Measurements from ENCODE around the gene NUTM2D.
"Not testable (repeated sequence)": the region's sequence is repeated elsewhere in the genome, so short reads cannot be mapped to it uniquely, and the experiment has no call there.

DNA sequence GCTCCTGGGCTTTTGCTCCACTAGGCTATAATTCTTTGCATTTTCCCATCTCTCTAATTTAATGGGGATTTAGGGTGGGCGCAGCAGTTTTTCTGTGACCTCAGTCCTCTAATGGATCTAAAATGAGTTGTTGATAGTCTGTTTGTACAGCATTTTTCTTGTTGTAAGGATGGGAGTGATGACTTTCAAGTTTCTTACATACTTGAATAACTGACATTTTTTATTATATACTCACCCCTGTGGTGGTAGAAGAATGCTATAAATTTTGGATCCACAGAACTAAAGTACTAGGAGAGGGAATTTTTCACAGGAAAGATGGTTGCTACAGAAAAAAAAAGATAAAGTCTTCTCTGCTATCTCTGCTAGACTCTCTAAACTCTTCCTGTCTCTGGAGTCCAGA, 29.6 kb upstream of the NUTM2D start:
- TF ChIP-seq, protein P1, sequence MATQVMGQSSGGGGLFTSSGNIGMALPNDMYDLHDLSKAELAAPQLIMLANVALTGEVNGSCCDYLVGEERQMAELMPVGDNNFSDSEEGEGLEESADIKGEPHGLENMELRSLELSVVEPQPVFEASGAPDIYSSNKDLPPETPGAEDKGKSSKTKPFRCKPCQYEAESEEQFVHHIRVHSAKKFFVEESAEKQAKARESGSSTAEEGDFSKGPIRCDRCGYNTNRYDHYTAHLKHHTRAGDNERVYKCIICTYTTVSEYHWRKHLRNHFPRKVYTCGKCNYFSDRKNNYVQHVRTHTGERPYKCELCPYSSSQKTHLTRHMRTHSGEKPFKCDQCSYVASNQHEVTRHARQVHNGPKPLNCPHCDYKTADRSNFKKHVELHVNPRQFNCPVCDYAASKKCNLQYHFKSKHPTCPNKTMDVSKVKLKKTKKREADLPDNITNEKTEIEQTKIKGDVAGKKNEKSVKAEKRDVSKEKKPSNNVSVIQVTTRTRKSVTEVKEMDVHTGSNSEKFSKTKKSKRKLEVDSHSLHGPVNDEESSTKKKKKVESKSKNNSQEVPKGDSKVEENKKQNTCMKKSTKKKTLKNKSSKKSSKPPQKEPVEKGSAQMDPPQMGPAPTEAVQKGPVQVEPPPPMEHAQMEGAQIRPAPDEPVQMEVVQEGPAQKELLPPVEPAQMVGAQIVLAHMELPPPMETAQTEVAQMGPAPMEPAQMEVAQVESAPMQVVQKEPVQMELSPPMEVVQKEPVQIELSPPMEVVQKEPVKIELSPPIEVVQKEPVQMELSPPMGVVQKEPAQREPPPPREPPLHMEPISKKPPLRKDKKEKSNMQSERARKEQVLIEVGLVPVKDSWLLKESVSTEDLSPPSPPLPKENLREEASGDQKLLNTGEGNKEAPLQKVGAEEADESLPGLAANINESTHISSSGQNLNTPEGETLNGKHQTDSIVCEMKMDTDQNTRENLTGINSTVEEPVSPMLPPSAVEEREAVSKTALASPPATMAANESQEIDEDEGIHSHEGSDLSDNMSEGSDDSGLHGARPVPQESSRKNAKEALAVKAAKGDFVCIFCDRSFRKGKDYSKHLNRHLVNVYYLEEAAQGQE (IDR thresholded peaks at IDR 0.05; ENCODE audit: low read depth, low read length), result not testable (repeated sequence)
- TF ChIP-seq CTCF (IDR thresholded peaks at IDR 0.05); SMC3 (IDR thresholded peaks at IDR 0.05; ENCODE audit: low read depth, low read length); ELF1 (IDR thresholded peaks at IDR 0.05); NFIC (IDR thresholded peaks at IDR 0.05; ENCODE audit: borderline replicate concordance); MXI1 (IDR thresholded peaks at IDR 0.05; ENCODE audit: low read depth, low read length); RFX5 (IDR thresholded peaks at IDR 0.05; ENCODE audit: low read length); FOSL2 (IDR thresholded peaks at IDR 0.05; ENCODE audit: borderline replicate concordance, low read depth); SIN3A (IDR thresholded peaks at IDR 0.05; ENCODE audit: borderline replicate concordance, low read depth, low read length); RXRA (IDR thresholded peaks at IDR 0.05; ENCODE audit: borderline replicate concordance, low read depth); TAF1 (IDR thresholded peaks at IDR 0.05; ENCODE audit: borderline replicate concordance, low read depth, low read length): not testable (repeated sequence)
- TF ChIP-seq, protein P2, sequence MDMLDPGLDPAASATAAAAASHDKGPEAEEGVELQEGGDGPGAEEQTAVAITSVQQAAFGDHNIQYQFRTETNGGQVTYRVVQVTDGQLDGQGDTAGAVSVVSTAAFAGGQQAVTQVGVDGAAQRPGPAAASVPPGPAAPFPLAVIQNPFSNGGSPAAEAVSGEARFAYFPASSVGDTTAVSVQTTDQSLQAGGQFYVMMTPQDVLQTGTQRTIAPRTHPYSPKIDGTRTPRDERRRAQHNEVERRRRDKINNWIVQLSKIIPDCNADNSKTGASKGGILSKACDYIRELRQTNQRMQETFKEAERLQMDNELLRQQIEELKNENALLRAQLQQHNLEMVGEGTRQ (IDR thresholded peaks at IDR 0.05; ENCODE audit: borderline replicate concordance, low read depth, low read length), result not testable (repeated sequence)

Data from SK-N-SH (cell line).